Panc1 (cell line): ENCODE data around the gene MSX1. TPM values are rescaled to one million over a fixed set of nuclear protein-coding genes. Genes with fewer than 3 reads are reported as not detected.

Source experiments
- ATAC-seq: fragments of 200-7000 bp; cut with Tn5 transposase; 2 replicates; pipeline ENCODE4 v1.9.1; 2020; ENCODE audit warnings: mild to moderate bottlenecking, moderate library complexity
- BruUV-seq: library from RNA; stranded (reverse); fragments of 400-500 nt; replicated peaks from 2 replicates; lab custom pipeline; 2021; lab: Mats Ljungman, UMichigan
- CTCF ChIA-PET: fragments of 300-600 bp; sonication (Branson Sonifier 250); formaldehyde crosslinking; loops from one replicate; lab custom pipeline; 2022; ENCODE audit warnings: antibody characterized with exemption; lab: Charles Lee
- POLR2A ChIA-PET: fragments of 300-600 bp; sonication (Branson Sonifier 250); formaldehyde crosslinking; loops from one replicate; lab custom pipeline; 2022; ENCODE audit warnings: antibody characterized with exemption; lab: Charles Lee
- DNase-seq: peaks from one replicate; pipeline ENCODE4 v3.0.0-alpha.2; 2010; ENCODE audit warnings: low read depth, low spot score
- H3K27ac ChIP-seq: 2 replicates; pipeline ENCODE4 v1.5.1; 2011; ENCODE audit warnings: mild to moderate bottlenecking, low read length, inconsistent platforms
- H3K27me3 ChIP-seq: fragments of 200-500 bp; sonication (Bioruptor generic); 2 replicates; pipeline ENCODE4 v1.6.0; 2014; ENCODE audit warnings: low read length, inconsistent platforms; ENCODE audit not compliant: control insufficient read depth, insufficient read depth
- H3K36me3 ChIP-seq: fragments of 200-500 bp; sonication (Bioruptor generic); 2 replicates; pipeline ENCODE4 v1.5.1; 2014; ENCODE audit warnings: inconsistent platforms, mild to moderate bottlenecking, low read length, moderate library complexity; ENCODE audit not compliant: control insufficient read depth, insufficient read depth
- H3K4me1 ChIP-seq: 2 replicates; pipeline ENCODE4 v1.5.1; 2011; ENCODE audit warnings: inconsistent platforms, mild to moderate bottlenecking, low read length, moderate library complexity; ENCODE audit not compliant: control insufficient read depth, insufficient read depth
- H3K4me3 ChIP-seq, 2 experiments: 2 replicates each; pipeline ENCODE4 v1.5.1; 2011 to 2012; ENCODE audit warnings: low read depth in 2 of 2, low read length in 2 of 2, mild to moderate bottlenecking in 2 of 2, inconsistent platforms in 1 of 2, moderate library complexity in 1 of 2
- H3K9me3 ChIP-seq: fragments of 200-500 bp; sonication (Bioruptor generic); 2 replicates; pipeline ENCODE4 v1.5.1; 2014; ENCODE audit warnings: low read depth, mild to moderate bottlenecking, inconsistent platforms, low read length, moderate library complexity; ENCODE audit not compliant: control insufficient read depth, insufficient read depth
- POLR2AphosphoS5 ChIP-seq: IDR thresholded peaks from 2 replicates; pipeline ENCODE4 v1.6.1; 2012; ENCODE audit warnings: mild to moderate bottlenecking, low read depth, low read length, moderate library complexity
- SIN3A ChIP-seq: IDR thresholded peaks from 2 replicates; pipeline ENCODE4 v1.6.1; 2012; ENCODE audit warnings: low read depth, mild to moderate bottlenecking, low read length, moderate library complexity, borderline replicate concordance; ENCODE audit not compliant: insufficient read depth
- TCF7L2 ChIP-seq: IDR thresholded peaks from 2 replicates; pipeline ENCODE4 v1.6.1; 2011; ENCODE audit warnings: mild to moderate bottlenecking, low read depth, low read length, inconsistent platforms
- in situ Hi-C: cut with HindIII; loops from 2 replicates; pipeline ENCODE4 v1.10.0; 2016; ENCODE audit warnings: low sequenced_read_pairs, low pct_unique_long_range_greater_than_20kb
- intact Hi-C: fragments of 100-400 bp; cut with micrococcal nuclease; formaldehyde crosslinking; loops from one replicate; pipeline ENCODE4 v1.10.0; 2022; ENCODE audit not compliant: unreplicated experiment
- total RNA-seq: library from RNA; stranded (reverse); gene quantifications from one replicate; pipeline ENCODE4 v1.2.1, GENCODE V29; 2021; ENCODE audit not compliant: unreplicated experiment
- TF ChIP-seq, protein P1 (sequence below), 2 experiments: IDR thresholded peaks; 2 replicates each; pipeline ENCODE4 v1.6.1; 2011 to 2012; ENCODE audit warnings: low read depth in 2 of 2, control low read depth in 1 of 2, low read length in 1 of 2, mild to moderate bottlenecking in 1 of 2, moderate library complexity in 1 of 2; ENCODE audit not compliant: insufficient read depth in 1 of 2
- TF ChIP-seq, protein P2 (sequence below): fragments of 450-650 bp; IDR thresholded peaks from 2 replicates; pipeline ENCODE4 v1.5.1; 2017; ENCODE audit warnings: mild to moderate bottlenecking

The MSX1 gene
- total RNA-seq, 1 experiment from 2014 or later: 3.4 TPM

DNA sequence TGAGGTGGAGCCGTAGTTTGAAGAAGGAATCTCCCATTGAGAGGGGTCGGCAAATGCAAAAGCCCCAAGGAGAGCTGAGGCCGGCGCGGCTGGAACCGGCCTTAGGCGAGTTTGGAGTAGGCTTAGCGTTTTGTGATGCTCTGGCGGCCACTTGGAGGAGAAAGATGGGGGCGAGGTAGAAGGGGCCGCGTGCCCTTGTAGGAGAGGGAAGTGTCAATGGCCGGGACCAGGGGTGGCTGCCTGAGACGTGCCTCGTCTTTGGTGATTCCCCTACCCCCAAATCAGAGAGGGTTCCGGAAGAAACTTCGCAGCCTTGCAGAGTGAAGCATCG, 11.7 kb downstream of the MSX1 start:
- Histone ChIP-seq H3K36me3 (no peaks in the 10 kb centered on the region), H3K27me3 (peaks cover 4% of the 10 kb centered on the region; the same call in 1 of the 2 replicates), H3K9me3 (no peaks in the 10 kb centered on the region), H3K27ac (no peak overlapping the region), H3K4me3 (0 out of 4 replicates have a peak overlapping the region, but pooled peaks of 1 of the 2 experiments have one; percentile 9), H3K4me1 (no peaks in the 10 kb centered on the region)
- in situ Hi-C loops (no loop called here), intact Hi-C loops (loop anchor here (10.0 kb wide), 1 partner anchor 196 kb away; no protein-coding TSS in a partner anchor)
- ChIA-PET POLR2A (no interaction called here), CTCF (no interaction called here)
- TF ChIP-seq, protein P1, sequence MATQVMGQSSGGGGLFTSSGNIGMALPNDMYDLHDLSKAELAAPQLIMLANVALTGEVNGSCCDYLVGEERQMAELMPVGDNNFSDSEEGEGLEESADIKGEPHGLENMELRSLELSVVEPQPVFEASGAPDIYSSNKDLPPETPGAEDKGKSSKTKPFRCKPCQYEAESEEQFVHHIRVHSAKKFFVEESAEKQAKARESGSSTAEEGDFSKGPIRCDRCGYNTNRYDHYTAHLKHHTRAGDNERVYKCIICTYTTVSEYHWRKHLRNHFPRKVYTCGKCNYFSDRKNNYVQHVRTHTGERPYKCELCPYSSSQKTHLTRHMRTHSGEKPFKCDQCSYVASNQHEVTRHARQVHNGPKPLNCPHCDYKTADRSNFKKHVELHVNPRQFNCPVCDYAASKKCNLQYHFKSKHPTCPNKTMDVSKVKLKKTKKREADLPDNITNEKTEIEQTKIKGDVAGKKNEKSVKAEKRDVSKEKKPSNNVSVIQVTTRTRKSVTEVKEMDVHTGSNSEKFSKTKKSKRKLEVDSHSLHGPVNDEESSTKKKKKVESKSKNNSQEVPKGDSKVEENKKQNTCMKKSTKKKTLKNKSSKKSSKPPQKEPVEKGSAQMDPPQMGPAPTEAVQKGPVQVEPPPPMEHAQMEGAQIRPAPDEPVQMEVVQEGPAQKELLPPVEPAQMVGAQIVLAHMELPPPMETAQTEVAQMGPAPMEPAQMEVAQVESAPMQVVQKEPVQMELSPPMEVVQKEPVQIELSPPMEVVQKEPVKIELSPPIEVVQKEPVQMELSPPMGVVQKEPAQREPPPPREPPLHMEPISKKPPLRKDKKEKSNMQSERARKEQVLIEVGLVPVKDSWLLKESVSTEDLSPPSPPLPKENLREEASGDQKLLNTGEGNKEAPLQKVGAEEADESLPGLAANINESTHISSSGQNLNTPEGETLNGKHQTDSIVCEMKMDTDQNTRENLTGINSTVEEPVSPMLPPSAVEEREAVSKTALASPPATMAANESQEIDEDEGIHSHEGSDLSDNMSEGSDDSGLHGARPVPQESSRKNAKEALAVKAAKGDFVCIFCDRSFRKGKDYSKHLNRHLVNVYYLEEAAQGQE (IDR thresholded peaks at IDR 0.05; ENCODE audit: insufficient read depth in 1 of 2, low read depth in 2 of 2, low read length in 1 of 2): no peak
- TF ChIP-seq POLR2AphosphoS5 (no peak), SIN3A (no peak), TCF7L2 (no peak)
- TF ChIP-seq, protein P2, sequence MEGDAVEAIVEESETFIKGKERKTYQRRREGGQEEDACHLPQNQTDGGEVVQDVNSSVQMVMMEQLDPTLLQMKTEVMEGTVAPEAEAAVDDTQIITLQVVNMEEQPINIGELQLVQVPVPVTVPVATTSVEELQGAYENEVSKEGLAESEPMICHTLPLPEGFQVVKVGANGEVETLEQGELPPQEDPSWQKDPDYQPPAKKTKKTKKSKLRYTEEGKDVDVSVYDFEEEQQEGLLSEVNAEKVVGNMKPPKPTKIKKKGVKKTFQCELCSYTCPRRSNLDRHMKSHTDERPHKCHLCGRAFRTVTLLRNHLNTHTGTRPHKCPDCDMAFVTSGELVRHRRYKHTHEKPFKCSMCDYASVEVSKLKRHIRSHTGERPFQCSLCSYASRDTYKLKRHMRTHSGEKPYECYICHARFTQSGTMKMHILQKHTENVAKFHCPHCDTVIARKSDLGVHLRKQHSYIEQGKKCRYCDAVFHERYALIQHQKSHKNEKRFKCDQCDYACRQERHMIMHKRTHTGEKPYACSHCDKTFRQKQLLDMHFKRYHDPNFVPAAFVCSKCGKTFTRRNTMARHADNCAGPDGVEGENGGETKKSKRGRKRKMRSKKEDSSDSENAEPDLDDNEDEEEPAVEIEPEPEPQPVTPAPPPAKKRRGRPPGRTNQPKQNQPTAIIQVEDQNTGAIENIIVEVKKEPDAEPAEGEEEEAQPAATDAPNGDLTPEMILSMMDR: no peak
- DNase-seq: no peak
- BruUV-seq: no TSS peak
- ATAC-seq: no peak

DNA sequence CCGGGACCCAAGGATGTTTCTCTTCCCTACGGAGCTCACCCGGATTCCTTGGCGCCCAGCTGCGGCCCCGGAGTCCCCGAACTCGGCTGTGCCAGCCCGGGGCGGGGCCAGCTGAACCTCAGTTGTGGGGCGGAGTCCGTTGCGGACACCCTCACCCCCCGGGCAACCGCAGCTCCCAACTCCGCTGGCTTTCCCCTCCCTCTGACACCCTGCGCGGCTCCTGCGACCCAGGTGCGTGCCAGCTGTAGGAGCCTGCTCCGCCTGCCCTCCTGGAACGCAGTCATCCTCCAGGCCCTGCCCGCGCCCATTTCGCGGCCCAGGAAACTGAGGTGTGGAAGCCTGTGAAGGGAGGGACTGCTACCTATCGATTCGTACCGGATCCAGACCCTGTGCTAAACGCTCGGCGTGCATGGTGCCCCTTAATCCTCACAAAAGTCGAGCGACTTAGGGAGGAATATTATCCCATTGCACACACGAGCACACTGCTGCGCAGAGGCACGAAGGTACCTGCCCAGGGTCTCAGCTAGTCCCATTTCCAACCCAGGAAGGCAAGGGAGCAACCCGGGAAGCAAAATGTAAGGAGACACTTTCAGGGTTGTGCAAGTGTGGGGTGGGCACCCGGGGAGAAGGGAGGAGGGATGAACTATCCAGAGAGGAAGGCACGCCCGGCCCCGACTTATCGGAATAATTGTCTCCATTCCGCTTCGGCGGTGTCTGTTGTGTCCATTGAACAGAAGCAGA, 12.3 kb downstream of the MSX1 start:
- in situ Hi-C loops (no loop called here), intact Hi-C loops (loop anchor here (10.0 kb wide), 1 partner anchor 197 kb away; no protein-coding TSS in a partner anchor)
- no peak overlapping the region for H3K4me3 ChIP-seq
- no TSS peak for BruUV-seq
- CTCF ChIA-PET: no interaction called here
- peaks cover 4% of the 10 kb centered on the region; the same call in 1 of the 2 replicates for H3K27me3 ChIP-seq
- ATAC-seq: no peak
- no peaks in the 10 kb centered on the region for H3K36me3 ChIP-seq
- DNase-seq: no peak
- no peaks in the 10 kb centered on the region for H3K4me1 ChIP-seq
- no peaks in the 10 kb centered on the region for H3K9me3 ChIP-seq
- no peak overlapping the region for H3K27ac ChIP-seq
- TF ChIP-seq, protein P1 (IDR thresholded peaks at IDR 0.05; ENCODE audit: insufficient read depth in 1 of 2, low read depth in 2 of 2, low read length in 1 of 2): no peak
- TF ChIP-seq TCF7L2: no peak
- POLR2A ChIA-PET: no interaction called here
